ENCODE data around the gene POLR1E. TPM values are rescaled to one million over a fixed set of nuclear protein-coding genes. Genes with fewer than 3 reads are reported as not detected.
A peak's percentile ranks its signal among the peaks of the same experiment; 100 is the strongest.

The POLR1E gene
- total RNA-seq, 6 donors from 2014 or later, result 10.0 to 16.9 (median 14.5) TPM

GRCh38 chr9:37438359-37438758 lies 47.4 kb upstream of the POLR1E start:
- 88 to 95% methylated on average over 3 of the region's 3 CpGs for WGBS, 2 donors
- ATAC-seq (ENCODE audit: low FRiP score in 2 of 2), result no peak

GRCh38 chr9:37441776-37442370 lies 43.9 kb upstream of the POLR1E start:
- Histone ChIP-seq H3K27ac (no peak overlapping the region), H3K4me1 (no peaks in the 10 kb centered on the region), H3K27me3 (no peaks in the 10 kb centered on the region), H3K9me3 (no peaks in the 10 kb centered on the region), H3K4me3 (no peak overlapping the region), H3K36me3 (peaks cover 12 to 59% (median 48%) of the 10 kb centered on the region in 4 donors)
- DNase-seq (peak in 1 of 2 donors; percentile 38), ATAC-seq (ENCODE audit: low FRiP score in 2 of 2) (no peak)
- 92 to 98% methylated on average over 12 to 21 of the region's 21 CpGs for WGBS, 2 donors
- no peak for TF ChIP-seq CTCF (IDR thresholded peaks at IDR 0.05)
- TF ChIP-seq EP300 (IDR thresholded peaks at IDR 0.05), result no peak
- no peak for TF ChIP-seq POLR2A (IDR thresholded peaks at IDR 0.05)
- TF ChIP-seq POLR2AphosphoS5 (IDR thresholded peaks at IDR 0.05), result no peak

More at GRCh38 chr9:37438359-37438758, 47.4 kb upstream of the POLR1E start:
- H3K27me3 ChIP-seq, result no peaks in the 10 kb centered on the region
- DNase-seq, result no peak
- peaks cover 0 to 6% (median 0%) of the 10 kb centered on the region in 4 donors for H3K4me1 ChIP-seq
- no peak overlapping the region for H3K27ac ChIP-seq
- no peak for TF ChIP-seq POLR2A (IDR thresholded peaks at IDR 0.05)
- TF ChIP-seq POLR2AphosphoS5 (IDR thresholded peaks at IDR 0.05), result no peak
- no peak for TF ChIP-seq EP300 (IDR thresholded peaks at IDR 0.05)
- TF ChIP-seq CTCF (IDR thresholded peaks at IDR 0.05), result no peak
- H3K4me3 ChIP-seq, result no peak overlapping the region
- H3K36me3 ChIP-seq, result peaks cover 16 to 94% (median 64%) of the 10 kb centered on the region in 4 donors
- H3K9me3 ChIP-seq, result no peaks in the 10 kb centered on the region

- Histone ChIP-seq H3K27ac (no peak overlapping the region), H3K4me3 (no peak overlapping the region), H3K36me3 (peaks cover 8 to 53% (median 41%) of the 10 kb centered on the region in 4 donors), H3K9me3 (no peaks in the 10 kb centered on the region), H3K4me1 (no peaks in the 10 kb centered on the region), H3K27me3 (no peaks in the 10 kb centered on the region)
- ATAC-seq (ENCODE audit: low FRiP score in 2 of 2) (no peak), DNase-seq (no peak)
- WGBS, 2 donors, result 92% methylated on average over 2 of the region's 2 CpGs
- TF ChIP-seq EP300 (IDR thresholded peaks at IDR 0.05) (no peak), POLR2A (IDR thresholded peaks at IDR 0.05) (no peak), CTCF (IDR thresholded peaks at IDR 0.05) (no peak), POLR2AphosphoS5 (IDR thresholded peaks at IDR 0.05) (no peak)
These were observed 43.2 kb upstream of the POLR1E start for GRCh38 chr9:37442556-37442955.

GRCh38 chr9:37443566-37443965 lies 42.2 kb upstream of the POLR1E start:
- no peak for DNase-seq
- peaks cover 7 to 42% (median 32%) of the 10 kb centered on the region in 4 donors for H3K36me3 ChIP-seq
- no peaks in the 10 kb centered on the region for H3K4me1 ChIP-seq
- H3K4me3 ChIP-seq, result no peak overlapping the region
- no peak overlapping the region for H3K27ac ChIP-seq
- no peak for TF ChIP-seq POLR2AphosphoS5 (IDR thresholded peaks at IDR 0.05)
- no peak for TF ChIP-seq CTCF (IDR thresholded peaks at IDR 0.05)
- no peak for TF ChIP-seq POLR2A (IDR thresholded peaks at IDR 0.05)
- no peak for TF ChIP-seq EP300 (IDR thresholded peaks at IDR 0.05)
- H3K9me3 ChIP-seq, result no peaks in the 10 kb centered on the region
- 88 to 95% methylated on average over 5 of the region's 5 CpGs for WGBS, 2 donors
- ATAC-seq (ENCODE audit: low FRiP score in 2 of 2), result no peak
- no peaks in the 10 kb centered on the region for H3K27me3 ChIP-seq

- Histone ChIP-seq H3K27me3 (no peaks in the 10 kb centered on the region), H3K36me3 (peaks cover 7 to 32% (median 25%) of the 10 kb centered on the region in 4 donors), H3K9me3 (no peaks in the 10 kb centered on the region), H3K4me3 (no peak overlapping the region), H3K4me1 (no peaks in the 10 kb centered on the region), H3K27ac (no peak overlapping the region)
- no peak for DNase-seq
- TF ChIP-seq POLR2A (IDR thresholded peaks at IDR 0.05) (no peak), POLR2AphosphoS5 (IDR thresholded peaks at IDR 0.05) (no peak), CTCF (IDR thresholded peaks at IDR 0.05) (no peak), EP300 (IDR thresholded peaks at IDR 0.05) (no peak)
- no peak for ATAC-seq (ENCODE audit: low FRiP score in 2 of 2)
- 49 to 51% methylated on average over 2 of the region's 2 CpGs for WGBS, 2 donors
These were observed 40.9 kb upstream of the POLR1E start for GRCh38 chr9:37444890-37445289.
